Esophagus (tissue), 2 donors: ENCODE data around the gene AATK. TPM values are rescaled to one million over a fixed set of nuclear protein-coding genes. Genes with fewer than 3 reads are reported as not detected.

Source experiments
- H3K27ac ChIP-seq, 2 donors: one replicate each; pipeline ENCODE4 v1.5.1; 2013; ENCODE audit warnings: low read depth in 2 of 2, mild to moderate bottlenecking in 2 of 2, inconsistent platforms in 1 of 2, low read length in 1 of 2, moderate library complexity in 1 of 2
- H3K27me3 ChIP-seq, 2 donors: one replicate each; pipeline ENCODE4 v1.6.1; 2013; ENCODE audit warnings: low read length in 2 of 2, control low read depth in 1 of 2, mild to moderate bottlenecking in 1 of 2; ENCODE audit not compliant: insufficient read depth in 2 of 2, control insufficient read depth in 1 of 2
- H3K36me3 ChIP-seq, 2 donors: one replicate each; pipeline ENCODE4 v1.6.1; 2013; ENCODE audit warnings: low read length in 1 of 2; ENCODE audit not compliant: control insufficient read depth in 2 of 2, insufficient read depth in 2 of 2
- H3K4me1 ChIP-seq, 2 donors: one replicate each; pipeline ENCODE4 v1.6.1; 2013; ENCODE audit warnings: low read length in 1 of 2; ENCODE audit not compliant: control insufficient read depth in 2 of 2, insufficient read depth in 2 of 2
- H3K4me3 ChIP-seq, 2 donors: one replicate each; pipeline ENCODE4 v1.5.1; 2013; ENCODE audit warnings: low read length in 2 of 2, mild to moderate bottlenecking in 2 of 2, low read depth in 1 of 2, moderate library complexity in 1 of 2
- H3K9me3 ChIP-seq, 2 donors: one replicate each; pipeline ENCODE4 v1.6.1; 2013; ENCODE audit warnings: mild to moderate bottlenecking in 2 of 2, low read depth in 1 of 2, low read length in 1 of 2, moderate library complexity in 1 of 2; ENCODE audit not compliant: control insufficient read depth in 2 of 2, insufficient read depth in 1 of 2
- WGBS, 2 donors: extraction: QIAGEN DNeasy Blood & Tissue Kit; methylation state at CpG; one replicate each; pipeline ENCODE4 v1.1.7; 2013; 5-methylcytosine and 5-hydroxymethylcytosine counted together
- polyA plus RNA-seq, 2 donors: library from polyadenylated mRNA; stranded (reverse); fragments of 200-250 nt; gene quantifications; one replicate each; pipeline ENCODE4 v1.2.3, GENCODE V29; 2013
- donor health status: healthy with polysubstance abuse.
- donor health status: Bipolar disorder and iron deficiency.

AATK gene
- polyA plus RNA-seq, 2 donors = 1.1 to 1.2 TPM

DNA sequence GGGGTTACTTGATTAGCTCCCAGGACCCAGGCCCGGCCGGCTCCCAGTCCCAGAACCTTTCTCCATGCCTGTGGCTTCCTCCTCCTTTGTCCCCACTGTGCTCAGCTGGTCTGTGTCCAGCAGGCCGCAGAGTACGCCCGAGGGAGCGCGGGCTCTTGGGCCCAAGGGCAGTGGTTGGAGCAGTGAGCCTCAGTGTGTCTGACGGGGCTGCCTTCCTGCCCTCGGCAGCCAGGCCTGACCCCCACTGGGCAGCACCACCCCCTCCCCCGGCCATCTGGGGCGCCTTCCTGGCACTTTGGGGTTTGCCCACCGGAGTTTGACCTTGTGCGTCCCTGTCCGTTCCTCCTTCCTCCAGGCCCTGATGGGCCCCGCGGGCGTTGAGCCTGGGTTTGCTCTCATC lies 63.2 kb downstream of the AATK start:
- H3K27ac ChIP-seq = no peak overlapping the region
- 91 to 92% methylated on average over 16 to 17 of the region's 17 CpGs for WGBS, 2 donors
- H3K9me3 ChIP-seq = peaks cover 0 to 2% of the 10 kb centered on the region in 2 donors
- peaks cover 0 to 2% of the 10 kb centered on the region in 2 donors for H3K4me1 ChIP-seq
- peaks cover 6 to 72% of the 10 kb centered on the region in 2 donors for H3K36me3 ChIP-seq
- no peak overlapping the region for H3K4me3 ChIP-seq
- no peaks in the 10 kb centered on the region for H3K27me3 ChIP-seq

DNA sequence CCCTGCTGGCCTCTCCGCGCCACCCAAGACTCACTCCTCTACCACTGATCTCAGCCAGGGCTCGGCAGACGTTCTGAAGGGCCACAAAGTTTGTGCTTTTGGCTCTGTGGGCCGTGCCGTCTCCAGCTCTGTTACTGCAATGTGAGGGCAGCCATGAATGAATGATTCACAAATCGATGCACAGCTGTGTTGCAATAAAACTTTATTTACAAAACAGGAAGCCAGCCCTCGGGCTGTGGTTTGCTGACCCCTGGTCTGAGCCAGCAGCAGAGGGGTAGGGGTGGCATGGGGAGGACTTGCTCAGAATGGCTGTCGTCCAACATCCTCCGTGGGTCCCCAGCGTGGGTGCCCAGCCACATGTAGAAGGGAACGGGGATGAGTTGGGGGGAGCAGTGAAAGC lies 63.7 kb downstream of the AATK start:
- peaks cover 6 to 73% of the 10 kb centered on the region in 2 donors for H3K36me3 ChIP-seq
- H3K4me1 ChIP-seq = peaks cover 2 to 8% of the 10 kb centered on the region in 2 donors
- H3K27ac ChIP-seq = no peak overlapping the region
- H3K9me3 ChIP-seq = peaks cover 0 to 2% of the 10 kb centered on the region in 2 donors
- H3K27me3 ChIP-seq = no peaks in the 10 kb centered on the region
- WGBS, 2 donors = 81 to 84% methylated on average over 12 of the region's 12 CpGs
- H3K4me3 ChIP-seq = no peak overlapping the region

DNA sequence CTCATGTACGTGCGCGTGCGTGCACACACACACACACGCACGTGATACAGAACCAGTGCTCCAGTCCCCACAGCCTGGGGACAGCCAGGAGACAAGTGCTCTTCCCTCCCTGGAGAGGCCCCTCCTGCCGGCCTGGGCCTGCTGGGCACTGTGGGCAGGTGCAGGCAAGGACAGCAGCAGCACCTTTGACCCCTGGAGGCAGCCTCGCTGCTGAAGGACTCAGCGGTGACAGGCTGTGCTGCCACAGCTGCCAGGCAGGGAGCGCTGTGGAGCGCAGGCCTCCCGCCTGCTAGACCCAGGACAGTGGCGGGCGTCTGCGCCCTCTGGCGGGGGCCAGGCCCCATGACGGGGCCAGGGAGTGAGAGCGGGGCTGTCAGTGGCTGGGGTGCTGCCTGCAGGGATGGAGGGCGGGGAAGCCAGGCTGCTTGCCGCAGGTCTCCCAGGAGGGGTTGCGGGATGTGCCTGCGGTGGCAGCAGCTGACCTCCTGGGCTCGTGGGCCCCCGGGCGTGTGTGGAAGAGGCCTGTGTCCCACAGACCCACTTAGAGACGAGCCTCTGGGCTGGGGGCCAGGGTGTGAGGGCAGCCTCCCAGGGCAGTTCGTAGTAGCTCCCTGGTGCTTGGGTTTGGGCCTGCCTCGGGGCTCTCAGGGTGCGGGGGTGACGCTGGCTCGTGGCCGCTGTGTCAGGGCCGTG lies 64.3 kb downstream of the AATK start:
- Histone ChIP-seq H3K4me1 (peaks cover 6 to 13% of the 10 kb centered on the region in 2 donors), H3K36me3 (peaks cover 6 to 68% of the 10 kb centered on the region in 2 donors), H3K27me3 (no peaks in the 10 kb centered on the region), H3K27ac (no peak overlapping the region), H3K4me3 (no peak overlapping the region), H3K9me3 (peaks cover 0 to 2% of the 10 kb centered on the region in 2 donors)
- WGBS, 2 donors = 41 to 49% methylated on average over 33 of the region's 33 CpGs

DNA sequence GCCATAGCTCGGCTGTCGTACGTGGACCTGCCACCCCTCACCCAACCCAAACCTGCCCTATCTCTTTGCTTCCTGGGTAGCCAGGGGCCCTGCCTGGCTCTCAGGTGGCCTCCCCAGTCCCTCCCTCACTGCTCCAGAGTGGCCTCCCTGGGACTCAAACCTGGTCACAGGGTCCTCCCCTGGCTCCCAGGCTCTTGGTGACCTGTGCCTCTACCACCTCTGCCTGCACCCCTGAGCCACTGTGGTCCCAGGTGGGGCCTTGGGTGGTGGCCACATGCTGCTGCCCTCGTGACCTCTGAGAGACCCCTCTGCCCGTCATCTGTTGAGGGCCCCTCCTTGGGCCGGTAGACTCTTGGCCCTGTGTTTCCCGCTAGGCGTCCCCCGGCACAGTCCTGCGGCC lies 65.4 kb downstream of the AATK start:
- Histone ChIP-seq H3K4me3 (no peak overlapping the region), H3K36me3 (peaks cover 6 to 58% of the 10 kb centered on the region in 2 donors), H3K27me3 (no peaks in the 10 kb centered on the region), H3K9me3 (peaks cover 0 to 2% of the 10 kb centered on the region in 2 donors), H3K27ac (no peak overlapping the region), H3K4me1 (peaks cover 6 to 21% of the 10 kb centered on the region in 2 donors)
- 89 to 93% methylated on average over 10 of the region's 10 CpGs for WGBS, 2 donors

DNA sequence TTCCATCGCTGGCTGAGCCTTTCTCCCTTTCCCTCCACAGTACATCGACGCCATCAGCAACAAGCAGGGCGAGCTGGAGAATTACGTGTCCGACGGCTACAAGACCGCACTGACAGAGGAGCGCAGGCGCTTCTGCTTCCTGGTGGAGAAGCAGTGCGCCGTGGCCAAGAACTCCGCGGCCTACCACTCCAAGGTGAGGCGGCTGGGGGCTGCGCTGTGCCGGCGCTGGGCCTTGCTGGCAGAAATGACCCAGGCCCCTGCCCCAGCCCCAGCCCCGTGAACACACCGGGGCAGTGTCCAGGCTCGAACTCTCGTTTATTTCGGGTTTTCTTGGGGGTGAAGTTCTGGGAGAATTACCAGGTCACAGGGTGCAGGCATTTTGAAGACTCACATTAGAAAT lies 66.1 kb downstream of the AATK start:
- Histone ChIP-seq H3K9me3 (peaks cover 0 to 2% of the 10 kb centered on the region in 2 donors), H3K27ac (no peak overlapping the region), H3K4me1 (peaks cover 12 to 29% of the 10 kb centered on the region in 2 donors), H3K4me3 (no peak overlapping the region), H3K36me3 (peaks cover 5 to 51% of the 10 kb centered on the region in 2 donors), H3K27me3 (no peaks in the 10 kb centered on the region)
- 95 to 96% methylated on average over 23 of the region's 23 CpGs for WGBS, 2 donors

DNA sequence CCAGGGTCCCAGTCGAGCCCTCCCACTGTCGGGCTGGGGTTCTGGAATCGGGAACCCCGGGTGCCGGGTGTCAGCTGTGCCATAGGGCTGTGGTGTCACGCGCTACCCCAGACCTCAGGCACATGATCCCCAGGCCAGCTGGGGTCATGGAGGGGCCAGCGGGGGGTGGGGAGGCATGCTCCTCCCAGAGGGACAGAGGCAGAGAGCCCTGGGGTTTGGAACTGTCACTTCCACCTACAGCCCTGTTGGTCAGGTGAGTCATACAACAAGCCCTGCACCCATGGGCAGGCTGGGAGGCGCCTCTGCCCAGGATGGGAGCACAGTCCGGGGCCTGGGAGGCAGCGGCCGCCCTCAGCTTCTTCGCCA lies 68.1 kb downstream of the AATK start:
- Histone ChIP-seq H3K4me3 (no peak overlapping the region), H3K4me1 (peaks cover 12 to 46% of the 10 kb centered on the region in 2 donors), H3K27me3 (no peaks in the 10 kb centered on the region), H3K27ac (peak overlapping the region; percentile 85 to 92), H3K36me3 (peaks cover 0 to 33% of the 10 kb centered on the region in 2 donors), H3K9me3 (peaks cover 0 to 2% of the 10 kb centered on the region in 2 donors)
- 60 to 61% methylated on average over 12 to 13 of the region's 13 CpGs for WGBS, 2 donors

DNA sequence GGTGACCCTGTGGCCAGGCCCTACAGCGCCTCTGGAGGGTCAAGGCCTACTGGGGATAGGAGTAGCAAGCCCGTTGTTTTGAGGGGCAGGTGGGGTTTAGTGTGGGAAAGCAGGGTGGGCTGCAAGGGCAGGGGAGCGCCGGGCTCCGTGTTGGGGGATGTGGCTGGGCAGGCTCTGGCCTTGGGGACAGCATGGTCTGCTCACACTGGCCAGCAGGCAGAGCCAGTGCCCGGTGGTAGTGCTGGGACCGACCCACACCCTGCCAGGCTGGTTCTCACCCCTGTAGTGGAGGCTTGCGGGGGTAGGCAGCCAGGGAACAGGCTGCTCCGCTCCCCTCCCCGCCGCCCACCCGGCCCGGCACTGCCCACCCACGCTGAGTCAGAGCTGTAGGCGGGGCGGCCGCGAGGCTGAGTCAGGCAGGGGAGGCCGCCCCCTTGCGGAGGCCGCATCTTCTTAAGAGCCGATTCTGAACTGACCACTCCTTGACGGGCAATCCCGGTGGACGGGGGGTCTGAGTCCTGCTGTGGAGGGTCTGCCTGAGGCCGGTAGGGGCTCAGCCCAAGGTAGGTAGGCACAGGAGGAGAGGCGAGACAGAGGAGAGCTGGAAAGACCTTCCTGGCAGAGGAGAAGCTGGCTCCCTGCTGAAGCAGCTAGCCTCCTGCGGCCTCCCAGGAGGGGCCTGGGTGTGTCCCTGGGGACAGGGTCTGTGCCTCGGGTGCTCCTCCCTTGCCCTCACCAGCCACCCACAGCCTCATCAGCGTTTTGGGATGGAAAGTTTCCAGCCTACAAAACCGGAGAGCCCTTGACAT lies 68.7 kb downstream of the AATK start:
- Histone ChIP-seq H3K4me1 (peaks cover 12 to 52% of the 10 kb centered on the region in 2 donors), H3K9me3 (peaks cover 0 to 2% of the 10 kb centered on the region in 2 donors), H3K27me3 (no peaks in the 10 kb centered on the region), H3K27ac (peak overlapping the region; percentile 85 to 92), H3K36me3 (peaks cover 0 to 32% of the 10 kb centered on the region in 2 donors), H3K4me3 (peak overlapping the region in 1 of 2 donors; percentile 7)
- 15 to 18% methylated on average over 31 of the region's 31 CpGs for WGBS, 2 donors

DNA sequence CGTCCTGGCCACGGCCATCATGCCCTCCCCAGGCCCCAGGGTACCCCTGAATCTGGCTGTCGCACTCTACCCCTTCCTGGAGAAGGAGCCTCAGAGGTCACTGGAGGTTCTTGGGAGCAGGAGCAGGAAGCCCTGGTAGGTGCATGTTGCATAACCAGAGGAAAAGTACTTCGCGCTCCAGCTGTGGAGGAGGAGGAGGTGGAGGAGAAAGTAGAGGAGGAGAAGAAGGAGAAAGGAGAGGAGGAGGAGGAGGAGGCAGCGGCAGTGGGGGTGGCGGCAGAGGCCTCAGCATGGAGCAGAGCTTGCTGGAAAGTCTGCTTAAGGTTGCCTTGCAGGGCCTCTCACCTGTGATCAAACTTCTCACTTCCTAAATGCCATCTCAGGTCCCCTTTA lies 69.3 kb downstream of the AATK start:
- Histone ChIP-seq H3K27me3 (no peaks in the 10 kb centered on the region), H3K36me3 (peaks cover 0 to 29% of the 10 kb centered on the region in 2 donors), H3K9me3 (peaks cover 0 to 2% of the 10 kb centered on the region in 2 donors), H3K4me1 (peaks cover 17 to 57% of the 10 kb centered on the region in 2 donors), H3K27ac (peak overlapping the region; percentile 85 to 92), H3K4me3 (no peak overlapping the region)
- 66 to 70% methylated on average over 7 of the region's 7 CpGs for WGBS, 2 donors

DNA sequence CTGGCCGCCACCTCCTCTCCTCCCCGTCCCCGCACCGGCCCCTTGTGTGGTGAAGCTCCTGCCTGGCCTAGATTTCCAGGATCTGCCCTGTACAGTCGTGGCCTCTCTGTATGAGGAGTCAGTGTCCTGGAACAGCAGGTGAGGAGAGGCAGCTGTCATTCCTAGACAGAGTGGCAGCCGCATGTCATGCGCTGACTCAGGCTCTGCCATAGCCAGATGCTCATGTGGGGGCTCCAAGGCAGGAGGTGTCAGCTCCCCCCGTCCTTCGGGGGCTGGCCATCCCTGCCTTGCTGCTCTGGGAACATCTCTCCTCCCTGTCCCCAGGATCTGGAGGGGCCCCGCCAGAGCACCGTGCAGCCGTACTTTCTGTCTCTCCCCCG lies 70.6 kb downstream of the AATK start:
- 49 to 51% methylated on average over 13 of the region's 13 CpGs for WGBS, 2 donors
- H3K9me3 ChIP-seq = no peaks in the 10 kb centered on the region
- peak overlapping the region; percentile 92 to 95 for H3K27ac ChIP-seq
- peaks cover 0 to 24% of the 10 kb centered on the region in 2 donors for H3K36me3 ChIP-seq
- no peak overlapping the region for H3K4me3 ChIP-seq
- H3K27me3 ChIP-seq = no peaks in the 10 kb centered on the region
- H3K4me1 ChIP-seq = peaks cover 20 to 67% of the 10 kb centered on the region in 2 donors
